IPS DF 6.9 (cell line): ENCODE data around the gene PEX3.

Source experiments
- DNase-seq: peaks from one replicate; pipeline ENCODE4 v3.0.0-alpha.2; 2013; ENCODE audit warnings: low read depth, low spot score
- H3K27ac ChIP-seq: one replicate; pipeline ENCODE4 v1.5.1; 2013; ENCODE audit warnings: low read length, control low read depth
- H3K27me3 ChIP-seq: 2 replicates; pipeline ENCODE4 v1.6.1; 2013; ENCODE audit warnings: mild to moderate bottlenecking, low read length; ENCODE audit not compliant: control insufficient read depth, insufficient read depth
- H3K36me3 ChIP-seq: 2 replicates; pipeline ENCODE4 v1.6.1; 2013; ENCODE audit warnings: low read length; ENCODE audit not compliant: control insufficient read depth, insufficient read depth
- H3K4me1 ChIP-seq: 2 replicates; pipeline ENCODE4 v1.6.1; 2013; ENCODE audit warnings: low read length; ENCODE audit not compliant: control insufficient read depth, insufficient read depth
- H3K4me3 ChIP-seq: 2 replicates; pipeline ENCODE4 v1.5.1; 2013; ENCODE audit warnings: mild to moderate bottlenecking, low read length
- H3K9me3 ChIP-seq: 2 replicates; pipeline ENCODE4 v1.6.1; 2013; ENCODE audit warnings: low read length, inconsistent platforms; ENCODE audit not compliant: control insufficient read depth, insufficient read depth
- WGBS: extraction: QIAGEN DNeasy Blood & Tissue Kit; methylation state at CpG from one replicate; pipeline ENCODE4 v1.1.7; 2013; ENCODE audit warnings: mixed read lengths, missing lambda C conversion rate; ENCODE audit not compliant: insufficient read length, insufficient coverage; 5-methylcytosine and 5-hydroxymethylcytosine counted together

PEX3 gene

GRCh38 chr6:143478479-143479062 lies 28.0 kb downstream of the PEX3 start:
- Histone ChIP-seq H3K36me3 (no peaks in the 10 kb centered on the region), H3K9me3 (no peaks in the 10 kb centered on the region), H3K27me3 (no peaks in the 10 kb centered on the region), H3K4me1 (no peaks in the 10 kb centered on the region), H3K27ac (no peak overlapping the region), H3K4me3 (no peak overlapping the region)
- DNase-seq, result no peak
- no CpG with 5 or more reads among the region's 3 CpGs for WGBS

- Histone ChIP-seq H3K4me1 (no peaks in the 10 kb centered on the region), H3K27ac (no peak overlapping the region), H3K36me3 (no peaks in the 10 kb centered on the region), H3K27me3 (no peaks in the 10 kb centered on the region), H3K9me3 (no peaks in the 10 kb centered on the region), H3K4me3 (no peak overlapping the region)
- DNase-seq, result no peak
- no CpG with 5 or more reads among the region's 2 CpGs for WGBS
Observed at GRCh38 chr6:143482593-143482992, 32.0 kb downstream of the PEX3 start.

GRCh38 chr6:143485967-143486366 lies 35.4 kb downstream of the PEX3 start:
- H3K27me3 ChIP-seq, result no peaks in the 10 kb centered on the region

GRCh38 chr6:143486752-143487151 lies 36.1 kb downstream of the PEX3 start:
- no peak overlapping the region for H3K27ac ChIP-seq
- no peaks in the 10 kb centered on the region for H3K36me3 ChIP-seq
- H3K4me3 ChIP-seq, result no peak overlapping the region
- no peak for DNase-seq
- H3K4me1 ChIP-seq, result no peaks in the 10 kb centered on the region
- H3K27me3 ChIP-seq, result no peaks in the 10 kb centered on the region
- WGBS, result no CpG with 5 or more reads among the region's 3 CpGs
- no peaks in the 10 kb centered on the region for H3K9me3 ChIP-seq

More at GRCh38 chr6:143485967-143486366, 35.4 kb downstream of the PEX3 start:
- H3K27ac ChIP-seq, result no peak overlapping the region
- DNase-seq, result no peak
- no peak overlapping the region for H3K4me3 ChIP-seq
- no peaks in the 10 kb centered on the region for H3K4me1 ChIP-seq
- H3K36me3 ChIP-seq, result no peaks in the 10 kb centered on the region
- WGBS, result no CpG with 5 or more reads among the region's 2 CpGs
- no peaks in the 10 kb centered on the region for H3K9me3 ChIP-seq

GRCh38 chr6:143490244-143490643 lies 39.6 kb downstream of the PEX3 start:
- no peaks in the 10 kb centered on the region for H3K9me3 ChIP-seq
- H3K4me1 ChIP-seq, result no peaks in the 10 kb centered on the region
- no peak overlapping the region for H3K27ac ChIP-seq
- H3K27me3 ChIP-seq, result no peaks in the 10 kb centered on the region
- WGBS, result no CpG with 5 or more reads among the region's 1 CpG
- DNase-seq, result no peak
- no peak overlapping the region for H3K4me3 ChIP-seq
- H3K36me3 ChIP-seq, result no peaks in the 10 kb centered on the region

- no peak for DNase-seq
- Histone ChIP-seq H3K4me3 (no peak overlapping the region), H3K27ac (no peak overlapping the region), H3K4me1 (no peaks in the 10 kb centered on the region), H3K9me3 (no peaks in the 10 kb centered on the region), H3K27me3 (no peaks in the 10 kb centered on the region), H3K36me3 (peaks cover 2% of the 10 kb centered on the region; the same call in 1 of the 2 replicates)
- no CpG with 5 or more reads among the region's 8 CpGs for WGBS
Observed at GRCh38 chr6:143490775-143491174, 40.2 kb downstream of the PEX3 start.

GRCh38 chr6:143496974-143497373 lies 46.4 kb downstream of the PEX3 start:
- no peak overlapping the region for H3K27ac ChIP-seq
- DNase-seq, result no peak
- H3K4me1 ChIP-seq, result no peaks in the 10 kb centered on the region
- no peak overlapping the region for H3K4me3 ChIP-seq
- H3K9me3 ChIP-seq, result no peaks in the 10 kb centered on the region
- no peaks in the 10 kb centered on the region for H3K27me3 ChIP-seq
- no CpG with 5 or more reads among the region's 1 CpG for WGBS
- H3K36me3 ChIP-seq, result peaks cover 6% of the 10 kb centered on the region; the same call in 1 of the 2 replicates

GRCh38 chr6:143498428-143498827 lies 47.8 kb downstream of the PEX3 start:
- no CpG with 5 or more reads among the region's 4 CpGs for WGBS
- no peaks in the 10 kb centered on the region for H3K4me1 ChIP-seq
- no peaks in the 10 kb centered on the region for H3K27me3 ChIP-seq
- H3K4me3 ChIP-seq, result no peak overlapping the region
- H3K36me3 ChIP-seq, result peaks cover 6% of the 10 kb centered on the region; the same call in 1 of the 2 replicates
- no peak for DNase-seq
- no peak overlapping the region for H3K27ac ChIP-seq
- H3K9me3 ChIP-seq, result no peaks in the 10 kb centered on the region

- no peaks in the 10 kb centered on the region for H3K9me3 ChIP-seq
- H3K27me3 ChIP-seq, result no peaks in the 10 kb centered on the region
- DNase-seq, result no peak
- H3K36me3 ChIP-seq, result peaks cover 7% of the 10 kb centered on the region; the same call in 1 of the 2 replicates
- no peaks in the 10 kb centered on the region for H3K4me1 ChIP-seq
- H3K27ac ChIP-seq, result no peak overlapping the region
- H3K4me3 ChIP-seq, result no peak overlapping the region
- no CpG with 5 or more reads among the region's 2 CpGs for WGBS
Observed at GRCh38 chr6:143501851-143502250, 51.2 kb downstream of the PEX3 start.

- WGBS, result no CpG with 5 or more reads among the region's 1 CpG
- DNase-seq, result no peak
- H3K4me3 ChIP-seq, result no peak overlapping the region
- H3K4me1 ChIP-seq, result no peaks in the 10 kb centered on the region; the same call in 1 of the 2 replicates
- no peak overlapping the region for H3K27ac ChIP-seq
- H3K36me3 ChIP-seq, result peaks cover 7% of the 10 kb centered on the region; the same call in 1 of the 2 replicates
- H3K9me3 ChIP-seq, result no peaks in the 10 kb centered on the region
- H3K27me3 ChIP-seq, result no peaks in the 10 kb centered on the region
Observed at GRCh38 chr6:143504369-143504768, 53.8 kb downstream of the PEX3 start.

- no CpG with 5 or more reads among the region's 5 CpGs for WGBS
- no peak overlapping the region for H3K27ac ChIP-seq
- H3K36me3 ChIP-seq, result peaks cover 7% of the 10 kb centered on the region; the same call in 1 of the 2 replicates
Observed at GRCh38 chr6:143505111-143505510, 54.5 kb downstream of the PEX3 start.

More at GRCh38 chr6:143505111-143505510, 54.5 kb downstream of the PEX3 start:
- Histone ChIP-seq H3K4me1 (no peaks in the 10 kb centered on the region; the same call in 1 of the 2 replicates), H3K27me3 (no peaks in the 10 kb centered on the region), H3K9me3 (no peaks in the 10 kb centered on the region), H3K4me3 (no peak overlapping the region)
- no peak for DNase-seq
